Measurements from ENCODE around the gene XAF1.
"Not testable (repeated sequence)": the region's sequence is repeated elsewhere in the genome, so short reads cannot be mapped to it uniquely, and the experiment has no call there.

XAF1 gene

DNA sequence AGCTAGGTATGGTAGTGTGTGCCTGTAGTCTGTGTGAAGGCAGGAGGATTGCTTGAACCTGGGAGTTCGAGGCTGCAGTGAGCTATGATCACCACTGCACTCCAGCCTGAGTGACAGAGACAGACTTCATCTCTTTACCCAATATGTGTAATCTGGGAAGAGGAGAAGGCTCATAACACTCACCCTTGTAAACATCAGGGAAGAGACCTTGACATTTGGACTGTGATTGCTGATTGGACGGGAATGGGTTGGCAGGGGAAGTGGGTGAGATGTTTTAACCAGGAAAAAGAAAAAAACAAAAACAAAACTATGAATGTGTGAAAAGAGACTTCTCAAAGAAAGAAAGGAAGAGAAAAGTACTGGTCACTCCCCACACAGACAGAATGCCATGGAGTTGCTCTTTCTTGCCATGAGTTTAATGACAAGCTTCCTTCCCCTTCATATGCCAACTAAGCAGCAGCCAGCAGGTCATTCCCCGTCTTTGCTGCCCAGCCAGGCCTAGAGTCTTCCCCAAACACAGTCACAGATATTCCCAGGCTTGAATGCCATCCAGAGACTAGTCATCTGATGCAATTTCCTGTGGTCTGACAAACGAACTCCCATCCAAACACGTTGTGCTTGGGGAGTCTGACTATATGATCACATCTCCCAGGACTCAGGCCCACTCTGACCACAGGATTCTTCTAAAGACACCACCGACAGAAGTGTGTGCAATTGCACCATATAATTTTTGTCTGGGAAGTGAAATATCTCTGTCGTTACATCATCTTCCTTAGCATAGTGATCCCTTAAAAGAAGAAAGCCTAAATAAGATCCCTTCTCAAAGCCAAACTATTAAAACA, 3.6 kb upstream of the XAF1 start:
- in situ Hi-C loops (cut with HindIII; ENCODE audit: low sequenced_read_pairs), result no loop called here

DNA sequence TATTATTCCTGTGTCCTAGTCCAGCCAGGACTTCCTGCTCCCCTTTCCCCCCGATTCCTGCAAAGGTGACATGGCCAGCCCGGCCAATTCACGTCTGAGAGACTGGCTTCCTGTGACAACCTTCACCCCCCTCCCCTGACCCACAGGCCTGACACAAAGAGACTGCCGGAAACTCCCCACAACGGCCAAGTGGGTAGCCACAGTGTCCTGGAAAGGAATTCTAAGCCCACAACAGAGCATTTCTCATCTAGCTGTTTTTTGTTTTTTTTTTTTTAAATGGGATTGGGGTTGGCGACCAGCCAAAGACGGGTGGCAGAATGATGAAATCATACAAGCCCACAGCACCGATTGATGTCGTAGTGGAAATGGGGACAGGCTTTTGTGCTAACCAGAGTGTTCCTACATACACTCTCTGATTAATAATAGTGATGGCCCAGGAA, 2.8 kb upstream of the XAF1 start:
- in situ Hi-C loops (cut with HindIII; ENCODE audit: low sequenced_read_pairs), result no loop called here

GRCh38 chr17:6753546-6753945, 2.3 kb upstream of the XAF1 start:
- in situ Hi-C loops (cut with HindIII; ENCODE audit: low sequenced_read_pairs), result no loop called here

DNA sequence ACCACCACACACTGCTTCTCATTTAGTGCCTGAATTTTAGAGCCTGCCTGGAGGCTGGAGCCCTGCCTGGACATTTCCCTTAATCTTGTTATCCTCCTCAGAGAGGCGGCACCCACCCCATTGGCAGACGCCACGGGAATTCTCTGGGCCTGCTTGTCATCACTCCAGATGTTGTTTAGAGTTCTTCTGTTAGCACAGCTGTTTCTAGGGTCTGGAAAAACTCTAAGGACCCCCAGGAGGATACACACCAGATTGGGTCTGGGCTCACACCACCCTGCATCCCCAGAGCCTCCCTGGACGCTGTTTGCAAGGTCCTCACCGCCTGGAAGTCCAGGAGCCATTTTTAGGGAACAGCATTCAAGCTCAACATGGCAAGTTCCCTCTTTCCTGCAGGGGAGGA, 565 bp upstream of the XAF1 start:
- in situ Hi-C loops (cut with HindIII; ENCODE audit: low sequenced_read_pairs), result no loop called here

DNA sequence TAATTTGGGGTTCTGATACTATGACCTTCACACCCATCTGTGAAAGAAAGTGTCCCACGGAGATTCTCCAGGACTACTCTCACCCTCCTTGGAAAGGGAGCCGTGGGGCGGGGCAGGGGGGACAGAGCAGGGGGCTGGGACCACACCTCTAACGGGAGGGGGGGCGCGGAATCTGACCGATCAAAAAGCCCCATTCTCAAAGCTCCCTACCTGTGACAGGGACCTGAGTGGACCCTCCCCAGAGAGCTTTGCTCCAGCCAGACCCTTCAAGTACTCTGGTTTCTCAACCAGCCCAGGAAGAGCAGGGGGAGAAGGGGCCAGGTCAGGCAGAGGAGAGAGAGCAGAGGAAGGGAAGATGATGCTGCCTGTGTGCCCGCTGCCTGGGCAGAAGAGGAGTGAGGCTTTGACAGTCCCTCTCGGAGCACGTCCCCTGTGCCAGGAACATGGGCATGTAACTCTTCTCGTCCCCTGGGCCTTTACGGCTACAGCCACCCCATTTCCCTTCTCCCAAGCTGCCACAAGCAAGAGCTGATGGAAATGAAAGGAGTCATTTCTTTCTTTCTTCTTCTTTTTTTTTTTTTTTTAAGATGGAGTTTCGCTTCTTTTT, 682 bp downstream of the XAF1 start:
- in situ Hi-C loops (cut with HindIII; ENCODE audit: low sequenced_read_pairs), result no loop called here

GRCh38 chr17:6757747-6758146, 1.9 kb downstream of the XAF1 start:
- in situ Hi-C loops (cut with HindIII; ENCODE audit: low sequenced_read_pairs), result no loop called here

- in situ Hi-C loops (cut with HindIII; ENCODE audit: low sequenced_read_pairs), result no loop called here
Observed at GRCh38 chr17:6761779-6762178, 5.9 kb downstream of the XAF1 start.

DNA sequence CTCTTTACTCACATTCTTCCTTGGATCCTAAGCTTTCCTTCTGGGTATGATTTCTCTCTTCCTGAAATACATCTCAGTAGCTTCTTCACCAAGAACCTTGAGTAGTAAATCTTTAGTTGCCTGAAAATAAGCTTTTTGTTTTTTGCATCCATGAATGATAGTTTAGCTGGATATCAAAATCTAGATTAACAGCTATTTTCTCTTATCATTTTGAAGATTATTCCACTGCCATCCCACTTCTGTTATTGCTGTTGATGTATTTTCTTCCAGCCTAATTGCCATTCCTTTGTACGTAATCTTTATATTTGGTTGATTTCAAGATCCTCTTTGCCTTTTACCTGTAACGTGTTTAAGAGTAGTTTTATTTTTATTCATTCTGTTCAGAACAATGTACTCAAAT, 12.6 kb downstream of the XAF1 start:
- in situ Hi-C loops (cut with HindIII; ENCODE audit: low sequenced_read_pairs), result loop anchor here (5.0 kb wide), 1 partner anchor 69 kb away; no protein-coding TSS in a partner anchor

DNA sequence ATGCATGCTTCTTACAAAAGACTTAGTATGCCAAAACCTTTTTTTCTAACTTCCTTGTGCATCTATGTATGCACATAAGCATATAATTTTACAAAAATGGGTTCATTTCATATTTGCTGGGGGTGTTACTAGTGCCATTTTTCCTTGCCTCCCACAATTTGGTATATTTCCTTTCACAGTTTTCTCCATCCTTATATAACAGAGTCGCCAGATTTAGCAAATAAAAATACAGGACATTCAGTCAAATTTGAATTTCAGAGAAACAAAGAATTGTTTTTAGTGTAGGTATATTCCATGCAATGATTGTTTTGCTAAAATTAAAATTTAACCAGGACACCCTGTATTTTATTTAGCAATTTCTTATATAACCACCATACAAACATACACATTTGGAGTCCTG, 16.2 kb downstream of the XAF1 start:
- in situ Hi-C loops (cut with HindIII; ENCODE audit: low sequenced_read_pairs), result no loop called here

DNA sequence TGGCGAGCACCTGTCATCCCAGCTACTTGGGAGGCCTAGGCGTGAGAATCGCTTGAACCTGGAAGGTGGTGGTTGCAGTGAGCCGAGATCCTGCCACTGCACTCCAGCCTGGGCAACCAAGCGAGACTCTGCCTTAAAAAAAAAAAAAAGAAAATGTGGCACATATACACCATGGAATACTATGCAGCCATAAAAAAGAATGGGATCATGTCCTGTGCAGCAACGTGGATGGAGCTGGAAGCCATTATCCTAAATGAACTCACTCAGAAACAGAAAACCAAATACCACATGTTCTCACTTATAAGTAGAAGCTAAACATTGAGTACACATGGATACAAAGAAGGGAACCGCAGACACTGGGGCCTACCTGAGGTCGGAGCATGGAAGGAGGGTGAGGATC, 19.1 kb downstream of the XAF1 start:
- in situ Hi-C loops (cut with HindIII; ENCODE audit: low sequenced_read_pairs), result not testable (repeated sequence)

GRCh38 chr17:6775871-6776405, 20.1 kb downstream of the XAF1 start, which contains the start of gene FBXO39:
Gene FBXO39 (plus strand): TSS chr17:6776215. CDS start chr17:6779869, 3,654 bp downstream.
- in situ Hi-C loops (cut with HindIII; ENCODE audit: low sequenced_read_pairs), result no loop called here

DNA sequence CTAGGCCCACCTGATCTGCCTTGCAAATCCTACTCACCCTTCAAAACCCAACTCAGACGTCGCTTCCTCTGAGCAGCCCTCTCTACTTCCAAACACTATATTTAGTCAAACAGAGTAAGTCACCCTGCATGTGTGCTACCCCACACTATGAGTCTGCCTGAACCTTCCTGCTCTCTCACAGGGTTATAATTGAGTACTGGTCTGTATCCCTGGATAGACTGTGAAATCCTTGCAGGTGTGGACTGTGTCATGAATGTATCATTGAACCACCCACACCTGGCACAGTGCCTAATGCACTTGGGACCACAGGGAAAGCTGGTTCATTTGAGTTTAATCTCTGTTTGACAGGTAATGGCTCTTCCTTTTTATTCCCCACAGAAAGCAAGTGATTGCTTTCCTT, 23.6 kb downstream of the XAF1 start:
- in situ Hi-C loops (cut with HindIII; ENCODE audit: low sequenced_read_pairs), result no loop called here

- in situ Hi-C loops (cut with HindIII; ENCODE audit: low sequenced_read_pairs), result no loop called here
Observed at GRCh38 chr17:6780001-6780400, 24.2 kb downstream of the XAF1 start.

GRCh38 chr17:6780886-6781285, 25.0 kb downstream of the XAF1 start:
- in situ Hi-C loops (cut with HindIII; ENCODE audit: low sequenced_read_pairs), result no loop called here

GRCh38 chr17:6782244-6782643, 26.4 kb downstream of the XAF1 start:
- in situ Hi-C loops (cut with HindIII; ENCODE audit: low sequenced_read_pairs), result no loop called here

DNA sequence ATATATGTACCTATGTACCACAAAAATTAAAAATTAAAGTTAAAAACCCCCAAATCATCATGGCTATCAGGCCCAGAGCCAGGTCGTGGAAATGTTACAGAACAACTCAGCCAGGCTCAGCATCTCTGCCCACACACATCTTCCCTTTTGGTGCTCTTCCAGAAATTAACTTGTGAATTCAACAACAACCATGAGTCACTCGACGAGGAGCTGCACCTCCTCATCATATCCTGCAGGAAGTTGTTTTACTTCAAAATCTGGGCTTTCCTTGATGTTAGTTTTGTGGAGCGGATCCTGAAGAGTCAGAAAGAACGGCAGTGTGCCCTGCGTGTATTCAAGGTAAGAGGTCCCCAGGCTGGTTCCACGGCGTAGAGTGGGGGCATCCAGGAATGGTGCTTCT, 30.8 kb downstream of the XAF1 start:
- in situ Hi-C loops (cut with HindIII; ENCODE audit: low sequenced_read_pairs), result no loop called here

DNA sequence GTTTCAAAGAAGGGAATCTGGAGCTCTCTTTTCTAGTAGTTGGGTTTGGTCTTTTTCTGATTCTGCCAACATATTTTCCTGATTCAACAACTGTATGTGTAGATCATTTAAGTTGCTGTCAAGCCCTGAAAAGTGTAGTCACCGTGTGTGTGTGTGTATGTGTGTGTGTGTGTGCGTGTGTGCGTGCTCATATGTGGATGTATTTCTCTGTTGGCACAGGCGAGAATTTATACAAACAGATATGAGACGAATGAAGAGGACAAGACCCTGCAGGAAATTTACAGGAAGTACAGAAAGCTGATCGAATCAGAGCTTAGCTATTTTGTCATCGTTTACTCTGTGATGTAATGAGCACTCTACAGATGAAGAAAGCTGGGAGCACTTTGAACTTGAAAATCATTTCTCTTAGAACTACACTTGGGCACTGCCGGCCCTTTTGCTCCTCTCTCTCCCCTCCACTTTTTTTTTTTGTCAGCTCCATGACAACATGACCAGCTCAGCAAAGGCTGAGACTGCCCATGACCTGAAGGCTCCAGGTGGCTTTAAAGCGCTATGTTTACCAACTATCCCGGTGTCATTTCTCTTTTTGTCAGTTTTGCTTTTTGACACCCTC, 31.3 kb downstream of the XAF1 start:
- in situ Hi-C loops (cut with HindIII; ENCODE audit: low sequenced_read_pairs), result no loop called here

DNA sequence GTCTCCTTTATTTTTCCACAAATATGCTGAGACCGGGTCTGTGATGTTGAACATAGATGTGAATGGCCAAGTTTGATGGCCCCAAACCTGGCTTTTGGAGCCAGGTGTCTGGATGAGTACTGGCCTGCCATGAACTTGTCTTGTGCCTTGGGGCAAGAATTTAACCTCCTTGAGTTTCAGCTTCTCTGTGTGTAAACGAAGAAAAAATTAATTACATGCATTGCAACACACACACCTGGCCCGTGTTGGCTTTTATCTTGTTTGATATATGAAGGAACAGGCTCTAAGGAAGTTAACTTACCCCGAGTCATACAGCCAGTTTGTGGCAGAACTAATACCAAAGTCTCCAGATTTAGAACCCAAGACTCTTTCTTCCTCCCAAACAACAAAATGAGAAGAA, 33.3 kb downstream of the XAF1 start:
- in situ Hi-C loops (cut with HindIII; ENCODE audit: low sequenced_read_pairs), result no loop called here

DNA sequence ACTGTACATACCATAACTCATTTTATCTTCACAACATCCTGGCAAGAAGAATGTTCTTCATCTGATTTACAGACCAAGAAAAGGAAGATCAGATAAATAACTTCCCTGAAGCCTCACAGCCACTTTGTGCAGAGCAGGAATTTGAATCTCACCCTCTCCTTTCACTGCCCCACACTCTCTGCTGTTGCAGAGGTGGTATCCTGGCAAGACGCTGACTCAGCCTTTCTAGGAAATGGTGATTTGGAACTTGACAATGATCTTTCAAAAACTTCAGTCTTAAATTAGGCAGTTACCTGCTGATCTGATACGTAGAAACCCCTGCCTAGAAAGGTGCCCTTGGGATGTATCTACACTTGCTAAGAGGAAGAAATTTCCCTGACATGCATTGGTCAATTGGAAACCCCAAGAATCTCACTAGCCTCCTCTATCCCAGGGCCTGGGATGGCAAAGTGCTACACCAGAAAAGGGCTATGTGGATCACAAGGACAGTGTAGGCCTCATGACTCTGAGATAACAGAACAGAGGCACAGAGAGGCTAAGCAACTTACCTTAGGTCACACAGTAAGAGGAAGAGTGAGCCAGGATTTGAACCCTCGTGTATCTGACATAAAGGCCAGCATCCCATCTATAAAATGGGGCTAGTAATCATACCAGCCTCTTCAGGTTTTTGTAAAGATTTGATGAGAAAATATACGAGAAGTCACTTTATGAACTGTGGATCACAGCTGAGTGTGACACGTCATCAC, 38.1 kb downstream of the XAF1 start:
- in situ Hi-C loops (cut with HindIII; ENCODE audit: low sequenced_read_pairs), result no loop called here

GRCh38 chr17:6796017-6796886, 40.4 kb downstream of the XAF1 start:
- in situ Hi-C loops (cut with HindIII; ENCODE audit: low sequenced_read_pairs), result no loop called here
